ENCODE results near the gene ZNF423. TPM values are rescaled to one million over a fixed set of nuclear protein-coding genes. Genes with fewer than 3 reads are reported as not detected.

ZNF423 gene
- total RNA-seq, 2 donors from 2014 or later: 4.7 to 7.3 TPM

DNA sequence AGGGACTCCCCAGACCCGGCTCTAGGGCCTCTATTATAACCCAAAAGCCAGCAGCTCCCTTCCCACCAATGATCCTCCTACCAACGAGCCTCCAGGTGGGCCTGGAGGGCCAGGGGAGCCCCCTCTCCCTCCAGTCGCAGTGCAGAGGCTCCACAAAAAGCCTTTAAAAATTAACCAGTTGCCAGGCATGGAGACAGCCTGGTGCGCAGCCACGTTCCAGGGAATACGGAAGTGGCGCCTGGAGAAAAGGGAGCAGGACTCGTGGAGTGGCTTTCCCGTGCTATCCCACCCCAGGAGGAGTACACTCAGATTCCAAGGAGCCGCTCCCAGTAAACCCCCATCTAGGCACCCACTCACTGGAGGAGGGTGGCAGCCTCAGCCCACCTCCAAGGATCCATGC lies 112.3 kb downstream of the ZNF423 start:
- TF ChIP-seq CTCF (IDR thresholded peaks at IDR 0.05): no peak
- H3K9ac ChIP-seq (ENCODE audit: low read depth in 2 of 2, low read length in 2 of 2): no peak overlapping the region
- no peaks in the 10 kb centered on the region for H3K9me3 ChIP-seq
- intact Hi-C loops (cut with DNase I): no loop called here
- H3K4me3 ChIP-seq: no peak overlapping the region
- H3K36me3 ChIP-seq: no peaks in the 10 kb centered on the region
- no peaks in the 10 kb centered on the region for H3K27me3 ChIP-seq
- DNase-seq: no peak
- no peak overlapping the region for H3K27ac ChIP-seq
- H3K4me1 ChIP-seq: no peaks in the 10 kb centered on the region

- Histone ChIP-seq H3K9ac (ENCODE audit: low read depth in 2 of 2, low read length in 2 of 2) (no peak overlapping the region), H3K27ac (no peak overlapping the region), H3K4me3 (no peak overlapping the region), H3K36me3 (no peaks in the 10 kb centered on the region), H3K9me3 (no peaks in the 10 kb centered on the region), H3K27me3 (no peaks in the 10 kb centered on the region), H3K4me1 (no peaks in the 10 kb centered on the region)
- no peak for TF ChIP-seq CTCF (IDR thresholded peaks at IDR 0.05)
- intact Hi-C loops (cut with DNase I): no loop called here
- DNase-seq: no peak
Measured at GRCh38 chr16:49743203-49743464, 112.8 kb downstream of the ZNF423 start.

DNA sequence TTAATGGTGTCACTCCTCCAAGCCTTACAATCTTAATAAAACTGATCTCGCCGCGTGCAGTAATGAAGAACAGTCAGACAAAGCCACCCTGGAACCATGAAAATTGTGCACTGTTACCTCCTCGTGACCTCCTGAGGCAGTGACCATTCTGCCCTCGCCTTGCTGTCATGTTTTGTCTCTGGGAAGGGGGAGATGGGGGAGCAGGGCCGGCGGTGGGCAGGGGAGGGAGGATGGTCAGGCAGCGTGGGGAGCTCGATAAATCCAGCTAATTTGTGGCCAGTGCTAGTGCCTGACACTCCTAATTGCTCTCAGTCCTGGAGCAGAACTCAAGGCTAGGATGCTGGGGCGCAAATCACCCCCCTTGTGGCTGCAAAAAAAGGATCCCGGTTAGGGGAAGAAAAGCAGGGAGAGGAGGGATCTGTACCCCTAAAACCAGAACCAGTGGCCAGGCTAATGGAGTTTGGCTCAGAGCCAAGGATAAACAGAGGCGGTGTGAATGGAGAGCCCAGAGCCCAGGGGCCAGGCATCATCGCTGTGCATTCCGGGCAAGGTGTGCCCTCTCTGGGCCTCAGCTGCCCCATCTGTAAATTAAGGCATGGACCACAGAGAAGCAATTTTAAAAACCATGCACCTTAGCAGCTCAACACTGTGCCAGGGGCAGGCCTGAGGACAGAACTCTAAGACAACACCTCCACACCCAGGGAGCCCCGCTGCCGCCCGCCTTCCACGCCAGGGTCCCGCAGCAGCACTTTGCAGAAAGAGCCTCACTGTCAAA lies 113.3 kb downstream of the ZNF423 start:
- no peak for TF ChIP-seq CTCF (IDR thresholded peaks at IDR 0.05)
- DNase-seq: no peak
- intact Hi-C loops (cut with DNase I): no loop called here
- Histone ChIP-seq H3K27me3 (no peaks in the 10 kb centered on the region), H3K4me3 (no peak overlapping the region), H3K9me3 (no peaks in the 10 kb centered on the region), H3K36me3 (no peaks in the 10 kb centered on the region), H3K4me1 (no peaks in the 10 kb centered on the region), H3K9ac (ENCODE audit: low read depth in 2 of 2, low read length in 2 of 2) (no peak overlapping the region), H3K27ac (no peak overlapping the region)

DNA sequence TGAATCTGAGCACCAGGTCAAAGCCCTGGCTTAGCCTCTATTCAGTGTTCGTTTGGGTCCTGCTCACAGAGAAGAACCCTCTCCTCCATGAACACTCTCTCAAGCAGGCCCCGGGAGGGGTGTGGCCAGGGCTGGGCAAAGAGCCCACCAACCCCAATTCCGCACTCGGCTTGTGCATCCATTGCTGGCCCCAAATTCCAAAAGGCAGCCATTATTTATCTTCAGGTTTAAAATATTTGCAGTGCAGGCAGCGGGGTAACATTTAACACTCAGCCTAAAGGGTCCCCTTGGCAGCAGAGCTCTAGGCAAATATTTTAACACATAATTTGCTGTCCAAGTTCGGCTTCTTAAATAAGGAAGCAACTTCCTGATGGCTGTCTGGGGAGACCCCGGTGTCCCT lies 115.7 kb downstream of the ZNF423 start:
- Histone ChIP-seq H3K27ac (no peak overlapping the region), H3K9ac (ENCODE audit: low read depth in 2 of 2, low read length in 2 of 2) (no peak overlapping the region), H3K9me3 (no peaks in the 10 kb centered on the region), H3K27me3 (no peaks in the 10 kb centered on the region), H3K4me3 (no peak overlapping the region), H3K36me3 (no peaks in the 10 kb centered on the region), H3K4me1 (no peaks in the 10 kb centered on the region)
- no peak for DNase-seq
- intact Hi-C loops (cut with DNase I): no loop called here
- no peak for TF ChIP-seq CTCF (IDR thresholded peaks at IDR 0.05)

DNA sequence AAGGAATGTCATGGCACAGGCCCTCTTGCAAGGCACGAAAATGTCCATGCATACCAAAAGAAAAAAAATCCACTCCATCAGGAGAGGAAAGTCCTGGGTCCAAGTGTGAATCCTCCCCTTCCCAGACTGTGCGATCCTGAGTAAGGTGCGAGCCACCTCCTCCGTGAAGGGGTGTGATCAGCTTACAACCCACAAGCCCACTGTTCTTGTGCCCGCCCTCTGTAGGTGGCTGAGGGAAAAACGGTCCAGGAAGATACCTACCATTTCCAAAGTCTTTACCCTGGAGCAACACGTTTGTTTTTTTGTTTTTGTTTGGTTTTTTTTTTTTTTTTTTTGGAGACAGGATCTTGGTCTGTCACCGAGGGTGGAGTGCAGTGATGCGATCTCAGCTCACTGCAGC lies 116.5 kb downstream of the ZNF423 start:
- Histone ChIP-seq H3K9me3 (no peaks in the 10 kb centered on the region), H3K4me3 (no peak overlapping the region), H3K27ac (no peak overlapping the region), H3K27me3 (no peaks in the 10 kb centered on the region), H3K4me1 (no peaks in the 10 kb centered on the region), H3K9ac (ENCODE audit: low read depth in 2 of 2, low read length in 2 of 2) (no peak overlapping the region), H3K36me3 (no peaks in the 10 kb centered on the region)
- no peak for TF ChIP-seq CTCF (IDR thresholded peaks at IDR 0.05)
- no peak for DNase-seq
- intact Hi-C loops (cut with DNase I): no loop called here
